ENCODE data around the gene SKAP2.
A peak's percentile ranks its signal among the peaks of the same experiment; 100 is the strongest.

Gene SKAP2

DNA sequence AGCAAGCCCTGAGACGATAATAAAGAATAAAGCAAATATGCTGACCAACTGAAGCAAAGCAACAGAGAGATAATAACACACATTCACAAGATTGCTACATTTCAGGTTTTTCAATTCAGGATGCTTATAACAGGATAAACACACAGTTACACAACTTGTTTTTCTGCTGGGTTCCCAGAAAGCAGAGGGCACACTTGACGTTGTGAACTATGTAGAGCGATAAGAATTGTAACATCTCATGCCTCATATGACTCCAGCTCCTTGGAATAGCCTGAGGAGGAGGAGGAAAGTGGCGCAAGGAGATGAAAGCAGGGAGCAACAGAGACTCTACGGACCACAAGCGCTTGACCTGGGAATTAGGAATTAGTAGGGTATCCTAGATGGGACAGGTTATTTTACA is 201.7 kb downstream of the SKAP2 start:
- DNase-seq, result no peak

DNA sequence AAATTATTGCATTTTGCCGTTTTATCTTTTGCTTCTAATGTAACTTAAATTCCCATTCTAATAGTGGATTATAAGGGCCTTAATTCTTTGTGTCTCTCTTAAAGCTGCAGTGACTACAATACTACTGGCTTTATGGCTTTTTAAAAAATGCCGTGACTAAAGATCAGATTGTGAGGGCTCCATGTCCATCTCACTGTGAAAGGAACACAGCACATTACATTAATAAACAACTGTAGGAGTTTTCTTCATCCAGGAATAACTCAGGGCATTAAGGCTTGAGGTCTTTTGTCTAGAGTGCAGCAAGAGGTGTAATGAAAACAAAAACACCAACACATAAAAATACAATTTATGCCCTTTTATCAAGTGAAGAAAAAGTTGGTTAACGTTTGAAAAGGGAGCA is 205.3 kb downstream of the SKAP2 start:
- no peak for DNase-seq

DNA sequence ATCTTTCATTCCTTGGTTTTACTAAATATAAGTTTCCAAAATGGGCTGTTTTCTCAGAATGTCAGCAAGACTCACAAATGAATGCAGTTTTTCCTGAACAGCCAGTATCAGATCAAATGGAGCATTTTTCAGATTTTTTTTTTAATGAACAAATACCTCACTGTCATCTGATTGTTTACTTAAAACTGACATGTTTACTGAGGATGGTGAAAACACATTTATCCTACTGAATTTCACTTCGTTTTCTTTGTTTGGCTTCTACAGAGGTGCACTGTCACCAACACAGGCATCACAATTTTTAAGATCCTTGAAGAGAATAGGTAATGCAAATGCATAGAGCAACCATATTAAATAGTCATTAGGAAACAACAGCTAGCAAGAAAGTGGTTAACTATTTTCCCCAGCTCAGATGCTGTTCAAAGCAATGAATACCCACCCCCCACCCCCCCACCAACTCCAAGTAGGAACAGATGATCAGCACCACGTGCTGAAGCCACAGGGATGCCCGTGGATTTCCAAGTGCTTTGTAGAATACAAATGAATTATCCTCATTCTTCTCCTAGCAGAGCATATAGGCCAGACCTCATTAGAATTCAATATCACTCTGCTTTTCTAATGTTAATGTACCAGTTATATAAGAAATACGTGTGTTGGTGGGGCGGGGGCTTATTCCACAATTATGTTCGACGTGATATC is 205.9 kb downstream of the SKAP2 start:
- DNase-seq, result no peak

DNA sequence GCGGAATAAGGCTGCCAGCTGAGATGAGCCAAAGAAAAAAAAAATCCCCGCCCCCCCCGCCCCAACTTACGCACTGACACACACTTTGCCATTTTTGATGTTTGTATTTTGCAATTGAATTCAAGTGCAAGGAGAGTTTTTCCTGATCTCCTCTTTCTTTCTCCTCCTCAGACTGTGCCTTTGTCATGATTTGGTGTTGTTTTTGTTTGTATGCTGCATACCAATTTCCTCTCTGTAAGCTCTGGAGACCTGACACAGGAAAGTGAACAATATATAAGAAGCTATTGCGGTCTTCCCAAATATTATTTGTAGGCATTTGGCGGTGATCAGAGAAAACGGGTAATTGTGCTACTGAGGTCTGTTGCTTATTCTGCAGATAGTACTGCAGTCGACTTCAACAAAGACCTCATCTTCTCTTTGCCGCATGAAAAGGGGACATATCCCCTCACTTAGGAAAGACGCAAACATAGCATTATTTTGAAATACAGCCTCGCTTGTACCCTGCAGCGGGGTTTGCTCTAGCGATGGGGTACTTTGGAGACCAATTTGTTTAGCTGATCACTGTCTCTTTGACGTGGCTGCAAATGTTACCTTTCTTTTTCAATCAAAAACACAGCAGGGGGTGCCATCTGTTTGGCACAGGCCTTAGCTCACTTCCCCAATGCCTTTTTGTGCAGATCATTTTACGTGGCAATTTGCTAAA is 206.6 kb downstream of the SKAP2 start:
- no peak for DNase-seq

DNA sequence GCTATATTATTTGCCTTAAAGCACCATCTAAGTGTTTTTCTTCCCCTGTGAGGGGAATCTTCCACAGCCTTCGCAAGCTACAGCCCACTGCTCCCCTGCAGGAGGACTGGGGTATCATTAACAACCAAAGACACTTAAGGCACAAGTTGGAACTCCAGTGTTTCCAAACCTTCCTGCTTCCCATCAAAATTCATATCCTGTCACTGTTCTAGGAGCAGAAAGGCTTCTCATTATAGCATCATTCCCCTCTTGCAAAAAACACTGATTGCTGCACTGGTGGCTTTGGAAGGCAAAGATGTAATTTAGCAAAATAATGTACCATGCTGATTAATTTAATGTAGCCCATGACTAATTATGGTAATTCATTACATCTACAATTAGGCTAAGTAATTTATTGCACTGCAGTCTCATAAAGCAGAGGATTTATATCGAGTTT is 207.2 kb downstream of the SKAP2 start:
- no peak for DNase-seq

DNA sequence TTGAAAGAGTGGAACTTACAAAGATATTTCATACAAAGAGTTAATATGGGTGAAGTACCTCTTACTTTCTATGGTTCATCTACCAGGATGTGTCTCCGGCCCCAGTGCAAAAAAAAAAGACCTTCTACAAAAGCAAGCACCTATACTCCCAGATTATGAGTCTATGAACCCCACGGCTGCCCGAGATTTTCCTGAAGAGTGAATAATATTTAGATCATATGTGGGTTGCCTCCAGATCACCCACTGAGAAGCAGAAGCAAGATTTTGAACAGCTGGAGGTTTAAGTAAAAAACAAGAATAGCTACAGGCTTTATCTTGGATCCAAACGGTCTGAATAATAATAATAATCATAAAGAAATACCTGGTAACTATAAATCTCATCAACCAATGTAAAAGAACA is 207.7 kb downstream of the SKAP2 start:
- no peak for DNase-seq

DNA sequence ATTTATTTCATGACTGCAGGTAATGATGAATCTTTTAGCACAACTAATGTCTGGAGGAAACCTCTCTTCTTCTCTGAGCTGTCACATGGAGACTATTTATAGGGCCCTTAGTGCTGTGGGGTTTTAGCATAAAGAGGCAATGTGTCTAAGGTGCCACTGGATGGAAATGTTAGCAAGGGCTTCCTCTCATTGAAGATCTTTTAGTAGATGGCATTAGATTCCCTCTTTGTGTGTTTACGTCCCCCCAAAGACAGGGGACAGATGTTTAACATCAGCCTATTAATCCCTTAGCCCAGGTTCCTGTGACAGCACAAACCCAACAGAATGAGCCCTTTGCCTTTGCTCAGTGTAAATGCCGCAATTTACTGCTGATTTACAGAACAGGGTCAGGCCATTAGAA is 208.6 kb downstream of the SKAP2 start:
- DNase-seq, result no peak

DNA sequence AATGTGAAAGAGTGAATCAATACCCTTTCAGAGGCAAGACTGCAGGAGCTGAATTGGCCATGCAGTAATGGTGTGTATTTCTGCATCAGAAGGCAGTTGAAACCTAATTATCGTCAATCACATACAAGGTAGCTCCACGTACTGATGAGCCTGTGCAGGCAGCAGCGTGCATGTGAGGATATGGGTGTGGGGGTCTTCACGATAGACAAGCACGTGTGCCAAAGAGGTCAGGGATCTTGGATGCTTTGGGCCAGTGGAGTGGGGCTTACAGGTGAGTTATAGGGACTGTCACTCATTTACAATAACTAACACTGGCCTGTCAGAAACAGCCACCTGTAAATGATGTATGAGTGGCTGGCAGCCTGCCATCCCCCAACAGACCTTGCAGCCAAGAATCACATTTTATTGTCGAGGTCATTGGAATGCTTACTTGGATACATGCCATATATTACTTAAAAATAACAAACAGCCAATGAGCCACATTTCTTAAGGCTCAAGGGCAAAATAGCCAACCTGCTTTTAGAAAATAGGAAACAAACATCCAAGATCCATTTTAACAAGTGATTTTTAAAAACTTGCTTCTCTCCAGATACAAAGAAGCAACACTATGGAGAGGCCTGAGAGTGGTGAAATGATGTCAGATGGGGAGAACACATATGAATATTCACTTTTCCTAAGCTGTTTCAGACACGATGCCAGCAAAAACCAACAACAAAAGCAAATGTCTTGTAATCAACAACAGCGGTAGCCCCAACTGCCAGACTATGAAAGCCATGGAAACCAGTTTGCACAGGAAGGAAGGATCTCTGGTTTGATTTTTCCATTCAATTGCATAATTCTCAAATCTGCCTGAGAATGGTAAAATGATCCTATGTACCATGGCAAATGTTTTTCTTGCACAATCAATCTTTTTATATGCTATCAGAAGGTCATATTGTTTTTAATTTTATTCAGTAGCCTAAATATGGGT is 210.7 kb downstream of the SKAP2 start:
- no peak for DNase-seq

DNA sequence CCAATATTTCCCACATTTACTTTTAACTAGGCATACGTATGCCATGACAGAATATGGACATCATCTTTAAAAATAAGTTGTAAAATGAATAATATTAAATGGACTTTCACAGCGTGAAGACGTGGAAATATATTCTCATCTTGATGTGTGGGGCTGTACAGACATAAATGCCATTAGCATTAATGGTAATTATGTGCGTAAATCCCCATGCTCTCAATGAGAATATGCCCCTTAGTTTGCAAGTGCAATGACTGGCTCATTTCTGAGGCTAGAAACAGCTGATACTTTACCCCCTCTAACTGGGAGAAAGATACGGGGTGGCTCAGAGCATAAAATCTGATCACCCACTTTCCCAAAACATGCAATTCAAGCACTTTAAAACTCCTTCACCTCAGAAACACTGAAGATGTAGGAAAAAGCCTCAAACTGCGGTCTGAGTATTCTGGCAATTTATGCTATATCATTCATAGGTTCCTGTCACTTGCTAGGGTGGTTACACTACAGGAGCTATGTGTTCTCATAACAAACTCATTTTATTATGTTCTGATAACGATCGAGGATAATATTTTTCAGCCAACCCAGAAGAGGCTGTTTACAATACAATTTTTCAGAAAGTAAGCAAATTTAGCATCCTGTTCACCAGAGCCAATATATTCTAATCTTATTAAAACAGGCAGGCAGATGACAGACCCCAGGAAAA is 211.8 kb downstream of the SKAP2 start:
- DNase-seq, result no peak

DNA sequence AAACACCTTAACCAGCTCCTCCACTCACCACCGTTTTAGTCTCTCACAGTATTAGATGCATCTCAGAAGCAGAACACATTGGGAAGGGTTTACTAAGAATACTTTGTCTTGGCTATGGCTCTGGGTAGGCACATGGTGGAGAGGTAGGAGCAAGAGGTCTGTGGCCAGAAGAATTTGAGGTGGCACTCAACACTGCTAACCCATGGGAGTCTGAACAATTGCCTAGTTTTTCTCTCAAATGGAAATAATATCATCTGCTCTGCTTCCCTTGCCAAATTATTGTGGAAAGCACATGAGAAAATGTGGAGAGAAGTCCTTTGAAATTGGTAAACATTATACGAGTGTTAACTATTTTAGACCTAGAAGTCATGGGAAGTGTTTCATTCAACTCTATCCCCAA is 214.3 kb downstream of the SKAP2 start:
- no peak for DNase-seq

DNA sequence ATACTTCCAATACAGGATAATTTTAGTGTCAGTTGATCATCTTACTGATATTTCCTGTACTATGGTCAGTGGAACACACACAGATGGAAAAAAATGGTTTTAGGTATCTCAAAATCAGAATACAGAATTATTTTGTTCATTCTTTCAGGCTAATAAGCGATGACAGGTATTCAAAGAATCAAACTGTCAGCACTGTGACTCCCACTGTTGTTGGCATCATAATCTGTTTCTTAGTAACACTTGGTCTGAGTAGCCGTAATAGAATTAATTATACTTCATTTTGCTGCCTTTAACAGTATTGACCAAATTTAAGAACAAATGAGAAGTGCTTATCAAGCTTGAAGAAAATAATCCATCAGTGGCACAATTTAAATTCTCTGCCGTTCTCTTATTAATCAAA is 215.0 kb downstream of the SKAP2 start:
- no peak for DNase-seq

DNA sequence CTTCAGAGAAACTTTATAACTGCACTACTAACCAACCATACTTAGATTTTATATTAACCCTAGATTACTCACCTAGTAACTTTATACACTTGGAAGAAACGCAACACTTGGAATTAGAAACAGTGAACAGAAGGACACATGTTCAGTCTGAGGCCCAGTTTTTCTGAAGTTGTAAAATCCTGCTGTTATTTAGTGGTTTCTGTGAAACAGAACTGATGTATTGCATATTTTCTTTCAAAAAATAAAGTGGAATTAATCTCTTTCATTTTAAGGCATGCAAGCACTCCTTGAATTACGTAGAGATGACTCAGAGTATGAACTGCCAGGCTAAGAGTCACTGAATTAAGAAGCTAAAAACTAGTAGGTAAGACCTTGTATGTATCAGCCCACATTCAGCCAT is 215.8 kb downstream of the SKAP2 start:
- peak; percentile 2 for DNase-seq

DNA sequence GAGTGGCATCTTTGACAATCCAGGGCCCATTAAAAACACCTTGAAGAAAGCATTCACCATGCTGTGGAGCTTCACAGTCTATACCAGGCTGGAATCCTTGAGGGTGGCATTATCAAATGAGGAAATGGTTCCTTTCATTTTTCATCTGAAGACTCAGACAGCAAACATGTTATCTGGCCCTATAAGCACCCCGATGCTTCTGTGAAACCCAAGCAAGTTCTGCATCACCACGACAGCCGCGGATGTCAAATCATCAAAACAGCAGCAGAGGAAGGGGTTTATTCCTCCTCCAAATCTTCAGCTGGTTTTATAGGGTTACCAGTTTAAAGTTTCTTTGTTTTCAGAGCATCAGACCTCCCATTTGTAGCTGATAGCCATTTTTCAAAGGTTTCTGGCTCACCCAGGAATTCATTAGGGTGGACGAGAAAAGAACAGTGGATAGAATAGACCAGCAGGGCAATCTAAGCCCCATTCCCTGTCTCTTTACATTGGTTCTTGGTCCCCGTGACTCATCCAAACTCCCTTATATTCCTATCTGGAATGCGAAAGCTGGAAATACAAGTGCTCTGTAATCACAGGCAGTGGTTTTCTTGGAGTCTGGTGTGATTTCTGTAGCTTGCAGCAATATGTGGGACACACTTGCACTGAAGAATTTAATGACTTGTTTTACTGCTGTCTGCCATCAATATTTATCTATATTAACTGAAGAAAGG is 217.9 kb downstream of the SKAP2 start:
- DNase-seq, result peak; percentile 1

DNA sequence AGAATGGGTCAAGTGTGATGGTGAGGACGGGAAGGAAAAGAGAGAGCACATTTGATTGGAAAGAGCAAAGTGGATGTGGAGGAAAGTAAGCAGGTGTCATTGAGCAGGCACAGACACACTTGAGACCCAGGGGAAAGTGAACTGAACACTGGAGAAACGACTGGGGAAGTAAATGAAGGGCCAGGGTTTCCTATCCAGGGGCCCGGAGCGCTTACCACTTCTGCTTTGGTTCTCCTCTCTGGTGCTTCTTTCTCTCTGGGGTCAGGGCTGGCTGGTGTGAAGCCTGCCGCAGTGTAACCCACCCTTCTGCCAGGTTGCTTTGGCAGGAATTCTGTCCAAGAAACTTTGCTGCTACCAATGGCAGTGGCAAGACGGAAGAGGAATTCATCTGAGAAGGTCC is 219.3 kb downstream of the SKAP2 start:
- no peak for DNase-seq

DNA sequence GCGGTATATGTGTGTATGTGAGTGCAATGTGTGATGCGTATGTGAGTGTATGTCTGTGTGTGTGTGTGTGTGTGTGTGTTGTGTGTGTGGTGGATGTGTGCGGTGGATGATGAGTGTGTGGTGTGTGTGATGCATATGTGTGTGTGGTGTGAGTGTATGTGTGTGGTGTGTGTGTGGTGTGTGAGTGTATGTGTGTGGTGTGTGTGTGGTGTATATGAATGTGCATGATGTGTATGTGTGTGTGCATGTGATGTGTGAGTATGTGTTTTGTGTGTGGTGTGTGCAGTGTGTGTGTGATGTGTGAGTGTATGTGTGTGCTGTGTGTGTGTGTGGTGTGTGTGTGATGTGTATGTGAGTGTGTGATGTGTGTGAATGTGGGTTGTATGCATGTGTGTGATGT is 222.0 kb downstream of the SKAP2 start:
- DNase-seq, result no peak

DNA sequence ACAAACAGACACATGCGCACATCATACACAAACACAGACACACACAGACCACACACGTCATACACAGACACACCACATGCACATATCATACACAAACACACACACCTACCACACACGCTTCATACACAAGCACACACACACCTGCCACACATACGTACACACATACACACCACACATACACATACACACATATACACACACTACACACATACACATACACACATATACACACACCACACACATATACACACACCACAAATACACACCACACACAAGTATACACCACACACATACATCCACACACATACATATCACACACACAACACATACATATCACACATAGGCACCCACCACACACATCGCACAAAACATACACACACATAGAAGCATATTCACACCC is 224.7 kb downstream of the SKAP2 start:
- no peak for DNase-seq

DNA sequence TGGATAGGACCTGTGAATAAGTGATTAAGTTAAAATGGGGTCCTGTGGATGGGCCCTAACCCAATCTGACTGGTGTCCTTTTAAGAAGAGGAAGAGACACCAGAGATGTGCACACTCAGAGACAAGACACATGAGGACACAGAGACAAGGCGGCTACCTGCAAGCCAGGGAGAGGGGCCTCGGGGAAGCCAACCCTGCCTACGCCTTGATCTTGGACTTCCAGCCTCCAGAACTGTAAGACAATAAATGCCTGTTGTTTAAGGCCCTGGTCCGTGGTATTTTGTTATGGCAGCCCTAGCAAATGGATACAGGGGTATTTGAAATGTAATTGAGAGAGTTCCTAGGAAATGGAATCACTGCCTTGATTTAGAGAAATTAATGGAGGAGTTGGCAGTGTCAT is 225.3 kb downstream of the SKAP2 start:
- DNase-seq, result no peak

DNA sequence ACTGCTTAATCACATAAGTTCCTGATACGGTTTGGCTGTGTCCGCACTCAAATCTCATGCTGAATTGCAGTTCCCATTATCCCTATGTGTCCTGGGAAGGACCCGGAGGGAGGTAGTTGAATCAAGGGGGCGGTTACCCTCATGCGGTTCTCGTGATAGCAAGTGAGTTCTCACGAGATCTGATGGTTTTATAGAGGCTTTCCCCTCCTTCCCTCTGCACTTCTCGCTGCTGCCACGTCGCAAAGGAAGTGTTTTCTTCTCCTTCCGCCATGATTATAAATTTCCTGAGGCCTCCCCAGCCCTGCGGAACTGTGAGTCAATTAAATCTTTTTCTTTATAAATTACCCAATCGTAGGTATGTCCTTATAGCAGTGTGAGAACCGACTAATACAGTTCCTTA is 226.2 kb downstream of the SKAP2 start:
- no peak for DNase-seq

DNA sequence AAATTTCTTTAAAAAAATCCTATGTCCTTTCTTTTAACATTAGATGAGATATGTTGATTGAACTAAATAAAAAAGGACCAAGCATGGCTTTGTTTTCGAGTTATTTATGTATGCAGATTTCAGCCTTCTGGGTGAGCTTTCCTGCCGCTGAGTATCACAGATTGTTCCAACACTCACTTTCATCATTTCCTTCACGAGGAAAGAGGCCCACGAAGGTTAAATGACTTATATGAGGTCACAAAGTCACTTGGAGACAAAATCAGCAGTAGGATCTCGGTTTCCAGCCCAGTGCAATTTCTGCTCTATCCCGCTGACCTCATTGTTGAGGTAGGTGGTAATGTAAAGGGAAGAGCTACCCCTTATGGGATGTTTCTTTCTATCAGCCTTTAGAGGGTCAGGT is 226.8 kb downstream of the SKAP2 start:
- DNase-seq, result no peak

DNA sequence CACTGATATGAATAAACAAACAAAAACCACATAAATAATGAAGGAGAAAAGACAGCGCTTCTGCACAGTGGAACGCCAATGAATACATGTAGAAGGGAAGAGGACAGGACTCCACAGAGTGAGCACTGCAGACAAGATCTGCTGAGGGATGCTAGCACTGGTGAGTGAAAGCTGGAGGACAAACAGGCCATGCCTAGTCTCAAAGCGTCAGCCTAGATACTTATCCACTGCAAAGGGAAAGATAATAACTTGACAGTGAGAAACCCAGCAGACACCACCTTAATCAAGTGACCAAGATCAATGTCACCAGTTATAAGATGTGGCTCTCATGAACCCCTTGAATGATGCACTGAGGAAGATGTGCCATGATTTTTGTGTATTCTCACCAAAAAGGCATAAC is 227.6 kb downstream of the SKAP2 start:
- no peak for DNase-seq

DNA sequence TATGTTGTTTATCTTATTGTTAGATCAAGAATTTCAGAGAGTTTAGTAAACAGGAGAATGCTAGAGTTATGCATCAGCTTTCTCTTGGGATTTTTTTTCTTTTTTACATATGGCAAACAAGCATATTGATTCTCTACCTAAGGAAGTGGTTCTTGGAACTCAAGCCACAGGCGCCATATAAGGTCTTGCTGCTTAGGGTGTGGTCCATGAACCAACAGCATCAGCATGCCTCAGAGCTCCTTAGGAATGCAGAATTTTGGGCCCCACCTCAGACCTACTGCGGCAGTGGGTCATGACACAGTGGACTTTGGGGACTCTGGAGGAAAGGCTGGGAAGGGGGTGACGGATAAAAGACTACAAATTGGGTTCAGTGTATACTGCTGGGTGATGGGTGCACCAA is 230.8 kb downstream of the SKAP2 start:
- no peak for DNase-seq

DNA sequence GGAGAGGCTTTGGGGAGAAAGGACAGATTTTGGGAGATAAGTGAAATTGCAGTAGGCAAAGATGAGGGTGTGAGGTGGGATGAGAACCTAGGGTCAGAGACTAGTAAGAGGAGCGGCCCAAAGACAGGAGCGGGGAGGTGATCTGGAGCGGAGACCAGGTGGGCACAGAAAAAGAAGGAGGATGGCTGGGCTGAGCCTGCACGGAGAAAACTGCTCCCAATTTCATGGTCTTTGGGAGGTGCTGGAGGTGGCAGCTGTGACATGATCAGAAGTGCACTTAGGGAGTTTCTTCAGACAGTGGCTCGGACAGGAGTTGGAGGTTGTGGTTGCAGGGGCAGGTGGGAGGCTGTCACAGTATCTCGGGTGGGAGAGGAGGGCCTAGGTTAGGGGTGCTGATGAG is 232.8 kb downstream of the SKAP2 start:
- no peak for DNase-seq

Measured in fibroblast of skin of scalp (primary cell).